PC-9 (cell line): Measurements from ENCODE around the gene WNT3.

Experiments used
- CTCF ChIP-seq: fragments of 200-600 bp; sonication (generic); conservative IDR thresholded peaks from 2 replicates; pipeline ENCODE4 v1.6.1; 2017; ENCODE audit warnings: mixed run types, antibody characterized with exemption, mild to moderate bottlenecking, moderate library complexity
- EZH2 ChIP-seq: fragments of 200-600 bp; sonication (generic); IDR thresholded peaks from 2 replicates; pipeline ENCODE4 v1.8.0; 2017; ENCODE audit warnings: antibody characterized with exemption, low read depth

GRCh38 chr17:46853896-46854444, 35.5 kb upstream of the WNT3 start:
- TF ChIP-seq CTCF (no peak), EZH2 (no peak)
